NK-92 (cell line): ENCODE results near the gene RAB11FIP5.

Source experiments
- DNase-seq: peaks from one replicate; lab custom pipeline; 2025; ENCODE audit not compliant: unreplicated experiment; lab: John Stamatoyannopoulos, UW

The RAB11FIP5 gene

DNA sequence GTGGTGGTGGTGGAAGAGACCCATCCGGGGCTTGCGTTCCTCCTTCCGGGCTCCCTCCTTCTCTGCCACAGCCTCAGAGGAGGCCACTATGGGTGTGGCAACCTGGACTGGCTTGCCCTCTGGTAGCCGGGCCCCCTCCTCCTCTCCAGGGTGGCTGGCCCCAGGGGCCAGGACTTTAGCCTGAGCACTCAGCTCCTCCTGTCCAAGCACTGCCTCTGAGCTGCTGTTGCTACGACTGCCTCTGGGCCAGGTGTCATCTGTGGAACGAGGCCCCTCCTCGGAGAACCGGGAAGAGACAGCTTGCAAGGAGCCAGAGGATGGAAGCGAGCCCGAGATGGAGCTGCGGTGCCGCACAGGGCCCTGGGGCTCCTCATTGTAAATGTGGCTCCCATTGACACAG, 24.5 kb downstream of the RAB11FIP5 start:
- no peak for DNase-seq

DNA sequence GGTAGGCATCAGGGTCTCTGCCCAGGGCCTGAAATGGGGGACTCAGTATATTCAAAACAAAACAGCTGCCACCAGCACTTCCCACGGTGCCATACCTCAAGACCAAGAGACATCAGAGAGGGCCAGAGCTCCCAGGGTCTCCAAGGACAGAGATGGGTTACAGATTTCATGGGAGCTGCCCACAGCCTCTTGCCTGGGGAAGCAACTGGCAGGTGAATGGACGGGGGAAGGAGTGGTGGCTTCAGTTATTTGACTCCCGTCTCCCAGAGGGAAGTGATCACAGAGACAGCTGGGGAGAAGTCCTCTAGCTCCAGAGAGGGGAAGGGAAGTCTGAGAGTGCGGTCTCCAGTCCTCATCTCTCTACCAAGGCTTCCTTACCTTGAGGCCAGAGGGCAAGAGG, 25.4 kb downstream of the RAB11FIP5 start:
- no peak for DNase-seq

DNA sequence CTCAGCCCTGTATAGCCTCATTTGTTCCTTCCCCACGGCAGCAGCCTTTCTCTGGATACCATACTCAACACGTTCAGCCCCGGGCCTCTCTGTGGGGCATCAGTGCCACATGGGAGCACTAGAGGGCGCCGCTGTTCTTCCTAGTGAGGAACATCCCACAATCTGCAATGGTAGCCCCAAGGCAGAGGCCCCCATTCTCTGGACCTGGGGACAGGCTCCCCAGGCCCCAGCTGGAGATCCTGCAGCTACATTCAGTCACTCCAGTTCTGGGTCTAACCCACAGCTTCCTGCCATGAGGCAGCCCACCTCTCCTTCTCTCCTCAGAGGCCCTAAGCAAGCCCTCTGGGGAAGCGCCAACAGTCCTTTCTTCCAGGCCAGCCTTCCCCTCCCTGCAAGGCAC, 27.1 kb downstream of the RAB11FIP5 start:
- DNase-seq, result peak; percentile 5

- no peak for DNase-seq
Observed at GRCh38 chr2:73084971-73085370, 27.8 kb downstream of the RAB11FIP5 start.

GRCh38 chr2:73083886-73084800, 28.6 kb downstream of the RAB11FIP5 start:
- DNase-seq, result no peak

GRCh38 chr2:73082523-73083410, 30.0 kb downstream of the RAB11FIP5 start:
- no peak for DNase-seq

DNA sequence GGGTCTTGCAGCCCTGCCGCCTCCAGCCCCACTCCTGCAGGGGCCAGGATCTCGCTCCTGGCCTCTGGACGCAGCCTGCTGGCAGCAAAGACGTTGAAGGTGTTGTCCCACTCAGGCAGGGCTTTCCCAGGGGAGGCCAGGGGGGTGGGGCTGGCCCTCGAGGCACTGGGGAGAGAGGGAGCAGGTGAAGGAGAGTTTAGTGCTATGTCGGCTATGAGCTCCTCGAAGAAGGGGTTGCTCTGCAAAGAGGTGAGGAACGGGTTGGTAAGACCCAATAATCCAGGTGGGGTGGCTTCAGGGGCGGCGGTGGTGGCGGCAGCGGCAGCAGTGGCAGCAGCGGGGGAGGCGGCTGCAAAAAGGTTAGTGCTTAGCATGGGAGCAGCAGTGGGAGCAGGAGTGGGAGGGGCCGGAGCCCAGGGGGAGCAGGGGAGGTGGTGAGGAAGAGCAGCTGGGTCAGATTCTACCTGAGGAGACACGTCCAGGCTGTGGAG, 31.5 kb downstream of the RAB11FIP5 start:
- no peak for DNase-seq

DNA sequence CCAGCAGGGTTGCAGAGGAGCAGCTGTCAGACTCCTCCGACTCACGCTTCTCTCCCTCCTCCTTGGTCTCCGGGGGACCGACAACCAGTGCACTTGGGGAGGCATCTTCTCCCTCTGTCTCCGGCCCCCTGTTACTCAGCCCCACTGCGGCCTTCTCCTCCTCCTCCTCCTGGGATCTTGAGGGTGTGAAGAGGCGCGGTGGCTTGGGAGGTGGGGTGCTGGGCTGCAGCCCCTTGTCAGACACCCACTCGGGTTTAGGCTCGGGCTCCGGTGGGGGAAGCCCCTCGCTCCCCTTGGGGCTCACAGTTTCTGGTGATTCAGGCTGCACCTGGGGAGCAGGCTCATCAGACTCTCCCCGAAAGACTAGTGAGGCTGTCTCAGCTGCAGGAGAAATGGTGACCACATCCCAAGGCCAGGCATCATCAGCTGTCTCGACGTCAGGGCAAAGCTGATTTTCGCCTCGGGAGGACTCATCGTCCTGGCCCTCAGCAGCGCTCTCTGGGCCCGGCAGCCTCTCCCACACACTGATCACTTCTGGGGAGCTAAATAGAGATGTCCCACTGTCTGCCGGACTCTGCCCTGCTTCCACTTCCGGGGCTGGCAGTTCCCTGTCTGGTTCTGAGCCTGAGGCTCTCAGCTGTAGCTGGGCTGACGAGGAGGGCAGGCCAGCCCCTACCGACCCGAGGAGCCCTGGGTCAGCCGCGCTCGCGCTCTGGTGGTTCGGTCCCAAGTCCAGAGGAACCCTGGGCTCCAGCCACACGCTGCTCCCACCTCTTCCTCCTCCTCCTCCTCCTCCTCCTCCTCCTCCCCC, 32.2 kb downstream of the RAB11FIP5 start:
- DNase-seq, result no peak

DNA sequence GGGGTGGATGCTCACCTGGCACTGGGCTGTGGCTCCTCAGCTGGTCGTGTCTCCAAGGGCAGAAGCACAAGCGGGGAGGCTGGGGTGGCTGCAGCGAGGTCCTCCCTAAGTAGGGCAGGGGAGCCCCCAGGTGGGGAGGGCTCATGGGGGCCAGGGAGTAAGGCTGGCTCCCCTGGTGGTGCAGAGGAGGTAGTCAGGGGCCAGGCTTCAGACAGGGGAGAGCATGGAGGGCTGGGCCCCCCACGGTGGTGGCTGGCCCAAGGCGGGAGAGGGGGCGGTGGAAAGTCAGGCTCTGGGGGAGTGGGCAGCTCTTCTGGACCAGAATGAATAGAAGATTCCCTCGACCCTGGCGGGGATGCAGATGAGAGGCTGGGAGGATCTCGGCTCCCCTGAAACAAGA, 33.1 kb downstream of the RAB11FIP5 start:
- no peak for DNase-seq

DNA sequence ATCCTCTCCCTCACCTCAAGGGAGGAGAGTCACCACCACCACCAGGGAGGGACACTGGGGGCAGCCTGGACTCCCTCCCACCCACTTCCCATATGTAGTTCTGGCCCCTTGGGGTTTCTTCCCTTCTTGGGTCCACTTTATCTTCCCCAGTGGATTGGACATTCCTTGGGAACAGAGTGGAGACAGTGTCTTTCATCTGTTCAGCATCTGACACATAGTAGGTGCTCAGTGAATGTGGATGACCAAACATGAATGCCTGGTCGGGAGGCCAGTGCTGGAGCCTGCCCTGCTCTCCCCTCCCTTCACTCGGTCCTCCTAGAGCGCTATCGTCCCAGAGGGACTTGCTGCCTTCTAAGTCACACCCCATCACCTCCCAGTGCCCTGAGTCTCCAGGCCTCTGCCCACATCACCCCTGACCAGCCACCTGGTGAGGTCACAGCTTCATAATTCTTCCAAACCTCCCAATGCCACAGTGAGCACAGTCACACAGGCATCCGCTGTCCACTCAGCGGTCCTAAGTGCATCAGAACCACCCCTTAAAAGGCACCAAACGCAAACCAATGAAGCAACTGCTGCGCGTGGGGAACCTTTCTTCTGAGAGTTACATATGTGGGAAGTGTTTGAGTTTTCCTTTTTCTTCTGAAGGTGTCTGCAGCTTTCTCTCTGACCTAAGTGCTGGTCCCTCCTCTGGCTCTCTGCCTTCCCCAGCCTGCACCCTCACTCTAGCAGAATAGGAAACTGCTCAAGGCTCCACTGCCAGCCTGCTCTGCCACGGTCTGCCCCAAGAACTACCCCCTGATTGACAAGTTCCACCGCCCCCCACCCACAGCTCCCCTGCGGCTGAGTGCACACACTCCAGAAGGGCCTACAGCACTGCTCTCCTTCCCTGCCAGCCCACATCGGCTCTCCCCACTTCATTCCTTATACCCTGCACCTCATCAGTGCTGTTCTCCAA, 34.0 kb downstream of the RAB11FIP5 start:
- no peak for DNase-seq

GRCh38 chr2:73077424-73077795, 35.3 kb downstream of the RAB11FIP5 start:
- no peak for DNase-seq

GRCh38 chr2:73076701-73077423, 35.9 kb downstream of the RAB11FIP5 start:
- no peak for DNase-seq

DNA sequence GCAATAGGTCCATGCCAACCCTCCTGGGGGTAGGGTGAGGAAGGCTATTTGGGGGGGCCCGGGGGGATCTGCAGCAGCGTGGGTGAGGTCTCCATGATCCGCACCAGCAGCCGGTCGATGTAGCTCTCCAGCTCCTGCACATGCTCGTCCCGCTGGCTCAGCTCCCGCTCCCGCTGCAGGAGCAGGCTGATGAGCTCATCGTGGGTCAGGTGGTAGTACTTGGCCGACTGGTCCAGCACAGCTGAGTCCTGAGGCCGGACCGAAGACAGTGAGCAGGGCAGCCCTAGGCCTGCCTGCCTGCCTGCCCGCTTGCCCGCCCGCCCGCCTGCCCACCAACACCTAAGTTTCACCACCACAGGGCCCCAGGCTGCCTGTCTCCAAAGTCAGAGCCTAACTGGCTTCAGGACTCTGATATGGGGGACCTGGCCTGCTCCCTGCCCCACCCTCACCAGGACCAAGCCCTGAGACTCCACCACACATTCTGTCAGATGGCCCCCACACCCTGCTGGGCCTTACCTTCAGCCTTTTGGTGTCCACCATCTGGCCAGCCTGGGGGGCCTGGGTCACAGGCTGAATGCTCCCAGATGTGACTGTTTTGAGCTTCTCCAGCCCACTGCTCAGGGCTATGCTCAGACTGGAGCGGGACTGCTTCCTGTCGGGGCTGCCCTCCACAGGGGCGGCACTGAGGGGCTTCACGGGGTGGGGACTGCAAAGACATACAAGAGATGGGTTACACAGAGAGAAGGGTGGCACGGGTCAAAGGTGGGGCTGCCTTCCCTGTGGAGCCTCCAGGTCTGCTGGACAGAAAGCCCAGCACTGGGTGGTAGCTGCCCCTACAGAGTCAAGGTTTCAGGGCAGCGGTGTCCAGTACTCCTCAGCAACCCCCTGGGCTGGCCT, 37.0 kb downstream of the RAB11FIP5 start:
- DNase-seq, result no peak

GRCh38 chr2:73074110-73075069, 38.4 kb downstream of the RAB11FIP5 start:
- DNase-seq, result no peak

- no peak for DNase-seq
Observed at GRCh38 chr2:73072416-73072815, 40.3 kb downstream of the RAB11FIP5 start.

DNA sequence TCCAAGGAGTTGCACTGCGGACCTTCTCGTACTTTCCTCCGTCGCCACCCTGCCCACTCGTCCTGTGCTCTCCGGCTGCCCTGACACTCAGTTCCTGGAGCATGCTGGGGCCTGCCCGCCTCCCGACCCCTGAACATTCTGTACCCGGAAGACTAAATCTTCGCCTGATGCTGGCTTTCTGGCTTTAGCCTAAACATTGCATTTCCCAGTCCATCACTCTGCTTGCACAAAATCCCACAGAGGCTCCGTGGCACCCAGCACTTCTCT, 40.7 kb downstream of the RAB11FIP5 start:
- DNase-seq, result no peak
